ENCODE data around the gene CMTM1. TPM values are rescaled to one million over a fixed set of nuclear protein-coding genes. Genes with fewer than 3 reads are reported as not detected.

CMTM1 gene
- total RNA-seq, 1 donor from 2014 or later, result 4.3 TPM

GRCh38 chr16:66603537-66604375 lies 37.5 kb downstream of the CMTM1 start:
- DNase-seq (ENCODE audit: low read depth), result no peak
- TF ChIP-seq, protein P1, sequence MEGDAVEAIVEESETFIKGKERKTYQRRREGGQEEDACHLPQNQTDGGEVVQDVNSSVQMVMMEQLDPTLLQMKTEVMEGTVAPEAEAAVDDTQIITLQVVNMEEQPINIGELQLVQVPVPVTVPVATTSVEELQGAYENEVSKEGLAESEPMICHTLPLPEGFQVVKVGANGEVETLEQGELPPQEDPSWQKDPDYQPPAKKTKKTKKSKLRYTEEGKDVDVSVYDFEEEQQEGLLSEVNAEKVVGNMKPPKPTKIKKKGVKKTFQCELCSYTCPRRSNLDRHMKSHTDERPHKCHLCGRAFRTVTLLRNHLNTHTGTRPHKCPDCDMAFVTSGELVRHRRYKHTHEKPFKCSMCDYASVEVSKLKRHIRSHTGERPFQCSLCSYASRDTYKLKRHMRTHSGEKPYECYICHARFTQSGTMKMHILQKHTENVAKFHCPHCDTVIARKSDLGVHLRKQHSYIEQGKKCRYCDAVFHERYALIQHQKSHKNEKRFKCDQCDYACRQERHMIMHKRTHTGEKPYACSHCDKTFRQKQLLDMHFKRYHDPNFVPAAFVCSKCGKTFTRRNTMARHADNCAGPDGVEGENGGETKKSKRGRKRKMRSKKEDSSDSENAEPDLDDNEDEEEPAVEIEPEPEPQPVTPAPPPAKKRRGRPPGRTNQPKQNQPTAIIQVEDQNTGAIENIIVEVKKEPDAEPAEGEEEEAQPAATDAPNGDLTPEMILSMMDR (IDR thresholded peaks at IDR 0.05; ENCODE audit: insufficient read depth, low read length, poor library complexity, severe bottlenecking), result no peak
- no peaks in the 10 kb centered on the region for H3K27me3 ChIP-seq (ENCODE audit: control insufficient read depth, insufficient read depth, low read length)
- H3K36me3 ChIP-seq (ENCODE audit: control insufficient read depth, insufficient read depth, low read length), result peaks cover under 1% of the 10 kb centered on the region
- H3K4me3 ChIP-seq (ENCODE audit: low read depth, low read length), result peak overlapping the region; percentile 84

DNA sequence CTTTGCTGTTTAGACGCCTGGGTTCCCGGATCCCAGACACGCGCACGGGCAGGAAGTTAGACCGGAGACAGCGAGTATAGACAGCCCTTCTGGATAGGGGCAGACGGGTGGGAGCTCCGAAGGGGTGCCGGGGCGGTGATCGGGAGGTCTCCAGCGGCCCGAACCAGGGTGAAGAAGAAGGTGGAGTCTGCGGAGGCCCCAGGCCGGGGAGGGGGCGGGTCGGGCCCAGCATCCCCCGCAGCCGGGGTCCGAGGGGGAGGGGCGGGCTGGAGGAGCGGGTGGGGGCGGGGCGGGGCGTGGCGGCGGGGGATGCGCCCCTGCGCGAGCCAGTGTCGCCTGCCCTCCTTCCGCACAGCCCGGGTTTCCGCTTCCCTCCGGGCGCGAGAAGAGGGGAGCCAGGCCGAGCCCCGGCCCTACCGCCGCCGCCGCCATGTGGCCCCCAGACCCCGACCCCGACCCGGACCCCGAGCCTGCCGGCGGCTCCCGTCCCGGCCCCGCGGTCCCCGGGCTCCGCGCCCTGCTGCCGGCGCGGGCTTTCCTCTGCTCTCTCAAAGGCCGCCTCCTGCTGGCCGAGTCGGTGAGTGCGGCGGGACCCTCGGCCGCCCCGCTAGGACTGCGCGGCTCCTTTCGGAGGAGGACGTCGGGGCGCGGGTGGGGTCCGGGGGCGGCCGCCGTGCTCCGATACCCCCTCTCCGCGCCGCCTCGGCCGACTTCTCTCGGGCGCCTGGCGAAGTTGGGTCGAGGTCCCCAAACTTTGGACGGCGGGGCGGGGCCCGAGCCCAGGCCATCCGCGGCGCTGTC lies 38.3 kb downstream of the CMTM1 start, which contains the start of gene CMTM3:
Gene CMTM3, plus strand, starts transcription at position 329 of the 801 bp plus-strand sequence. Its CDS starts 102 bp downstream, at position 431.
- DNase-seq (ENCODE audit: low read depth), result no peak
- no peaks in the 10 kb centered on the region for H3K27me3 ChIP-seq (ENCODE audit: control insufficient read depth, insufficient read depth, low read length)
- H3K4me3 ChIP-seq (ENCODE audit: low read depth, low read length), result peak within 1 kb of the TSS; percentile 84
- TF ChIP-seq, protein P1 (IDR thresholded peaks at IDR 0.05; ENCODE audit: insufficient read depth, low read length, poor library complexity, severe bottlenecking), result peak; percentile 50
- peaks cover 5% of the 10 kb centered on the region for H3K36me3 ChIP-seq (ENCODE audit: control insufficient read depth, insufficient read depth, low read length)

GRCh38 chr16:66605177-66605978 lies 39.1 kb downstream of the CMTM1 start:
- no peaks in the 10 kb centered on the region for H3K27me3 ChIP-seq (ENCODE audit: control insufficient read depth, insufficient read depth, low read length)
- no peak for DNase-seq (ENCODE audit: low read depth)
- peak overlapping the region; percentile 84 for H3K4me3 ChIP-seq (ENCODE audit: low read depth, low read length)
- TF ChIP-seq, protein P1 (IDR thresholded peaks at IDR 0.05; ENCODE audit: insufficient read depth, low read length, poor library complexity, severe bottlenecking), result no peak
- peaks cover 10% of the 10 kb centered on the region for H3K36me3 ChIP-seq (ENCODE audit: control insufficient read depth, insufficient read depth, low read length)

- Histone ChIP-seq H3K27me3 (ENCODE audit: control insufficient read depth, insufficient read depth, low read length) (no peaks in the 10 kb centered on the region), H3K36me3 (ENCODE audit: control insufficient read depth, insufficient read depth, low read length) (peaks cover 10% of the 10 kb centered on the region), H3K4me3 (ENCODE audit: low read depth, low read length) (peak overlapping the region; percentile 84)
- TF ChIP-seq, protein P1 (IDR thresholded peaks at IDR 0.05; ENCODE audit: insufficient read depth, low read length, poor library complexity, severe bottlenecking), result no peak
- DNase-seq (ENCODE audit: low read depth), result no peak
These were observed 39.9 kb downstream of the CMTM1 start for GRCh38 chr16:66605979-66606751.
